KMS-11 (cell line): ENCODE results near the gene TACC3.
"Not testable (repeated sequence)": the region's sequence is repeated elsewhere in the genome, so short reads cannot be mapped to it uniquely, and the experiment has no call there.

Source experiments
- H2AFZ ChIP-seq: fragments of 200-600 bp; sonication (generic); 2 replicates; pipeline ENCODE4 v1.6.1; 2016; ENCODE audit warnings: antibody characterized with exemption, mixed run types, low read depth
- H3K27ac ChIP-seq: fragments of 200-600 bp; sonication (generic); 2 replicates; pipeline ENCODE4 v1.6.1; 2016; ENCODE audit warnings: mild to moderate bottlenecking, mixed run types
- H3K27me3 ChIP-seq: fragments of 200-600 bp; sonication (generic); 2 replicates; pipeline ENCODE4 v1.6.1; 2017; ENCODE audit warnings: mild to moderate bottlenecking, low read depth, mixed run types, moderate library complexity; ENCODE audit not compliant: insufficient read depth
- H3K36me3 ChIP-seq: fragments of 200-600 bp; sonication (generic); 2 replicates; pipeline ENCODE4 v1.6.1; 2017; ENCODE audit warnings: mild to moderate bottlenecking, mixed run types; ENCODE audit not compliant: insufficient read depth
- H3K4me1 ChIP-seq: fragments of 200-600 bp; sonication (generic); 2 replicates; pipeline ENCODE4 v1.6.1; 2016; ENCODE audit warnings: mild to moderate bottlenecking, low read depth, mixed run types; ENCODE audit not compliant: poor library complexity, severe bottlenecking
- H3K4me2 ChIP-seq: fragments of 200-600 bp; sonication (generic); 2 replicates; pipeline ENCODE4 v1.7.0; 2016; ENCODE audit warnings: mild to moderate bottlenecking, mixed run types
- H3K4me3 ChIP-seq: fragments of 200-600 bp; sonication (generic); IDR thresholded peaks from 2 replicates; pipeline ENCODE4 v1.6.1; 2017; ENCODE audit warnings: low read depth, low read length, mixed read lengths; ENCODE audit not compliant: insufficient read depth
- H3K79me2 ChIP-seq: fragments of 200-600 bp; sonication (generic); 2 replicates; pipeline ENCODE4 v1.6.1; 2016; ENCODE audit warnings: low read depth, mixed run types; ENCODE audit not compliant: insufficient read depth
- H3K9ac ChIP-seq: fragments of 200-600 bp; sonication (generic); 2 replicates; pipeline ENCODE4 v1.6.1; 2016; ENCODE audit warnings: mild to moderate bottlenecking, mixed run types
- H4K20me1 ChIP-seq: fragments of 200-600 bp; sonication (generic); 2 replicates; pipeline ENCODE4 v1.6.1; 2016; ENCODE audit warnings: mild to moderate bottlenecking, mixed run types; ENCODE audit not compliant: insufficient read depth
- TF ChIP-seq, protein P1 (sequence below): fragments of 200-600 bp; sonication (generic); conservative IDR thresholded peaks from 2 replicates; pipeline ENCODE4 v1.6.1; 2017; ENCODE audit warnings: low read depth, mild to moderate bottlenecking, antibody characterized with exemption, low read length, moderate library complexity, mixed read lengths

TACC3 gene

GRCh38 chr4:1695913-1696312 lies 25.4 kb upstream of the TACC3 start:
- Histone ChIP-seq H3K36me3 (peaks cover 3% of the 10 kb centered on the region), H2AFZ (no peak overlapping the region), H3K4me1 (no peaks in the 10 kb centered on the region), H3K79me2 (peaks cover 14% of the 10 kb centered on the region; the same call in 1 of the 2 replicates), H3K27me3 (no peaks in the 10 kb centered on the region), H4K20me1 (no peaks in the 10 kb centered on the region), H3K4me2 (no peak overlapping the region), H3K27ac (no peak overlapping the region), H3K9ac (no peak overlapping the region), H3K4me3 (no peak overlapping the region)
- TF ChIP-seq, protein P1, sequence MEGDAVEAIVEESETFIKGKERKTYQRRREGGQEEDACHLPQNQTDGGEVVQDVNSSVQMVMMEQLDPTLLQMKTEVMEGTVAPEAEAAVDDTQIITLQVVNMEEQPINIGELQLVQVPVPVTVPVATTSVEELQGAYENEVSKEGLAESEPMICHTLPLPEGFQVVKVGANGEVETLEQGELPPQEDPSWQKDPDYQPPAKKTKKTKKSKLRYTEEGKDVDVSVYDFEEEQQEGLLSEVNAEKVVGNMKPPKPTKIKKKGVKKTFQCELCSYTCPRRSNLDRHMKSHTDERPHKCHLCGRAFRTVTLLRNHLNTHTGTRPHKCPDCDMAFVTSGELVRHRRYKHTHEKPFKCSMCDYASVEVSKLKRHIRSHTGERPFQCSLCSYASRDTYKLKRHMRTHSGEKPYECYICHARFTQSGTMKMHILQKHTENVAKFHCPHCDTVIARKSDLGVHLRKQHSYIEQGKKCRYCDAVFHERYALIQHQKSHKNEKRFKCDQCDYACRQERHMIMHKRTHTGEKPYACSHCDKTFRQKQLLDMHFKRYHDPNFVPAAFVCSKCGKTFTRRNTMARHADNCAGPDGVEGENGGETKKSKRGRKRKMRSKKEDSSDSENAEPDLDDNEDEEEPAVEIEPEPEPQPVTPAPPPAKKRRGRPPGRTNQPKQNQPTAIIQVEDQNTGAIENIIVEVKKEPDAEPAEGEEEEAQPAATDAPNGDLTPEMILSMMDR, result no peak

DNA sequence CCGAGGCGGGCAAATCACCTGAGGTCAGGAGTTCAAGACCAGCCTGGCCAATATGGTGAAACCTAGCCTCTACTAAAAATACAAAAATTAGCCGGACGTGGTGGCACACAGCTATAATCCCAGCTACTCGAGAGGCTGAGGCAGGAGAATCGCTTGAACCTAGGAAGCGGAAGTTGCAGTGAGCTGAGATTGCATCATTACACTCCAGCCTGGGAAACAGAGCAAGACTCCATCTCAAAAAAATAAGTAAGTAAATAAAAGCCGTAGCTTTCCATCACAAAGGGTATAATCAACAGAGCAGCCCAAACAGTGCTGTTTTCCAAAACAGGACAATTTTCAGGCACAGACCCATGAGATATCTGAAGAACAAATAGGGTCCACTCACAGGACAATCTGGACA lies 19.6 kb upstream of the TACC3 start:
- H3K79me2 ChIP-seq, result peaks cover 71% of the 10 kb centered on the region
- not testable (repeated sequence) for H3K27me3 ChIP-seq, H3K4me3 ChIP-seq, H3K4me1 ChIP-seq, H3K36me3 ChIP-seq, H3K9ac ChIP-seq, H3K27ac ChIP-seq, H3K4me2 ChIP-seq, H2AFZ ChIP-seq, H4K20me1 ChIP-seq

DNA sequence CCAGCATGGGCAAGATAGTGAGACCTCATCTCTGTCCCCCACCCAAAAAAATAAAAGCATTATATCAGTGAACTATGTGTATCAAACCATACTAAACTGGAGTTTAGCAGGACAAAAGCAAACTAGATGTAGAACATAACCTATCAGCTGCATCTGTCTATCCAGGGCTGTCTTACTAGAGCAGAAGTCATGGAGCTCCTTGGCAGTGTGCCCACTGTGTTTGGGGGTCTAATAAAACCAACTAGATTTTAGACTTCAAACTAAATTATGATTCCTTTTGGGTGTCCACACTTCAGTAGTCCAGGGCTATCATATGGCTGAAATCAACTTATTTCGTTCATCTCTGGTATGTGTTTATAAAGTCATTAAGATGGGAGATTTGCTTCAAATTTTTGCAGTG lies 17.5 kb upstream of the TACC3 start:
- TF ChIP-seq, protein P1, result no peak
- Histone ChIP-seq H2AFZ (no peak overlapping the region), H3K27me3 (no peaks in the 10 kb centered on the region), H3K27ac (no peak overlapping the region), H3K4me3 (no peak overlapping the region), H3K9ac (no peak overlapping the region), H3K4me2 (no peak overlapping the region), H4K20me1 (no peaks in the 10 kb centered on the region), H3K79me2 (peaks cover 87% of the 10 kb centered on the region), H3K4me1 (peaks cover 3% of the 10 kb centered on the region), H3K36me3 (peaks cover 6% of the 10 kb centered on the region; the same call in 1 of the 2 replicates)

DNA sequence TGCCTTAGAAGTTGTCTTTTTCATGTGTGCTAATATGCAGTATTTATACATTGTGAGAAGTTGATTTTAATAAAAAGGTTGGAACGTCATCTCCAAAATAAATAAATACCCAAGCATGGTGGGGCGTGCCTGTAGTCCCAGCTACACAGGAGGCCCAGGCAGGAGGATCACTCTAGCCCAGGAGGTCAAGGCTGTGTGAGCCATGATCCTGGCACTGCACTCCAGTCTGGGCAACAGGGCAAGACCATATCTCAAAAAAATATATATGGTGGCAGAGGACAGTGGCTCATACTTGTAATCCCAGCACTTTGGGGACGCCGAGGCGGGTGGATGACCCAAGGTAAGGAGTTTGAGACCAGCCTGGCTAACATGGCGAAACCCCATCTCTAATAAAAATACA lies 15.6 kb upstream of the TACC3 start:
- peaks cover 6% of the 10 kb centered on the region; the same call in 1 of the 2 replicates for H3K36me3 ChIP-seq
- TF ChIP-seq, protein P1, result no peak

DNA sequence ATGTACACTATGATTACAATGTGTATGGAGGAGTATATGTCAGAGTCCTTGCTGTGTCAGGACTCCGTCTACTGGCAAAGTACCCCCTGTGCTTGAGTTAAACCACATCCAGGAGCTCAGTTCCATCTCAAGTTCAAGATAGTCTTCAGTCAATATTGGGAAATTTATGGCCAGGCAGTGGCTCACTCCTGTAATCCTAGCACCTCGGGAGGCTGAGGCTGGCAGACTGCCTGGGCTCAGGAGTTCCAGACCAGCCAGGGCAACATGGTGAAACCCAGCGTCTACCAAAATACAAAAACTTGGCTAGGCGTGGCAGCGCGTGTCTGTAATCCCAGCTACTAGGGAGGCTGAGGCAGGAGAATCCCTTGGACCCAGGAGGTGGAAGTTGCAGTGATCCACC lies 15.0 kb upstream of the TACC3 start:
- H4K20me1 ChIP-seq, result 0 out of 2 replicates have a peak, but pooled peaks cover 5% of the 10 kb centered on the region
- H3K4me2 ChIP-seq, result no peak overlapping the region
- H3K27me3 ChIP-seq, result no peaks in the 10 kb centered on the region
- peaks cover 94% of the 10 kb centered on the region for H3K79me2 ChIP-seq
- TF ChIP-seq, protein P1, result no peak
- no peak overlapping the region for H3K4me3 ChIP-seq
- peaks cover 15% of the 10 kb centered on the region for H3K4me1 ChIP-seq
- no peak overlapping the region for H2AFZ ChIP-seq
- no peak overlapping the region for H3K9ac ChIP-seq
- no peak overlapping the region for H3K27ac ChIP-seq
- H3K36me3 ChIP-seq, result peaks cover 6% of the 10 kb centered on the region; the same call in 1 of the 2 replicates

More for the DNA sequence above, 15.6 kb upstream of the TACC3 start:
- Histone ChIP-seq H3K79me2 (peaks cover 94% of the 10 kb centered on the region), H3K9ac (no peak overlapping the region), H3K4me3 (no peak overlapping the region), H3K4me1 (peaks cover 15% of the 10 kb centered on the region), H3K27me3 (no peaks in the 10 kb centered on the region), H3K4me2 (no peak overlapping the region), H2AFZ (no peak overlapping the region), H3K27ac (no peak overlapping the region), H4K20me1 (0 out of 2 replicates have a peak, but pooled peaks cover 5% of the 10 kb centered on the region)
